GM12864 (cell line): Measurements from ENCODE around the gene PDE7B.
"Not testable (repeated sequence)": the region's sequence is repeated elsewhere in the genome, so short reads cannot be mapped to it uniquely, and the experiment has no call there.

Experiments used
- DNase-seq: peaks from one replicate; pipeline ENCODE4 v3.0.0-alpha.2; 2011; ENCODE audit warnings: low read depth
- H3K4me3 ChIP-seq: 2 replicates; pipeline ENCODE4 v1.5.1; 2011; ENCODE audit warnings: mild to moderate bottlenecking, low read depth, low read length, control low read depth
- TF ChIP-seq, protein P1 (sequence below): IDR thresholded peaks from 2 replicates; pipeline ENCODE4 v1.5.1; 2011; ENCODE audit warnings: low read depth, mild to moderate bottlenecking, moderate library complexity, low read length, control low read depth, inconsistent platforms; ENCODE audit errors: missing control alignments

The PDE7B gene

GRCh38 chr6:136127873-136128272 lies 276.4 kb downstream of the PDE7B start:
- TF ChIP-seq, protein P1, sequence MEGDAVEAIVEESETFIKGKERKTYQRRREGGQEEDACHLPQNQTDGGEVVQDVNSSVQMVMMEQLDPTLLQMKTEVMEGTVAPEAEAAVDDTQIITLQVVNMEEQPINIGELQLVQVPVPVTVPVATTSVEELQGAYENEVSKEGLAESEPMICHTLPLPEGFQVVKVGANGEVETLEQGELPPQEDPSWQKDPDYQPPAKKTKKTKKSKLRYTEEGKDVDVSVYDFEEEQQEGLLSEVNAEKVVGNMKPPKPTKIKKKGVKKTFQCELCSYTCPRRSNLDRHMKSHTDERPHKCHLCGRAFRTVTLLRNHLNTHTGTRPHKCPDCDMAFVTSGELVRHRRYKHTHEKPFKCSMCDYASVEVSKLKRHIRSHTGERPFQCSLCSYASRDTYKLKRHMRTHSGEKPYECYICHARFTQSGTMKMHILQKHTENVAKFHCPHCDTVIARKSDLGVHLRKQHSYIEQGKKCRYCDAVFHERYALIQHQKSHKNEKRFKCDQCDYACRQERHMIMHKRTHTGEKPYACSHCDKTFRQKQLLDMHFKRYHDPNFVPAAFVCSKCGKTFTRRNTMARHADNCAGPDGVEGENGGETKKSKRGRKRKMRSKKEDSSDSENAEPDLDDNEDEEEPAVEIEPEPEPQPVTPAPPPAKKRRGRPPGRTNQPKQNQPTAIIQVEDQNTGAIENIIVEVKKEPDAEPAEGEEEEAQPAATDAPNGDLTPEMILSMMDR, result no peak
- no peak for DNase-seq
- no peak overlapping the region for H3K4me3 ChIP-seq

- no peak for DNase-seq
- no peak overlapping the region for H3K4me3 ChIP-seq
- TF ChIP-seq, protein P1, result no peak
These were observed 277.9 kb downstream of the PDE7B start for GRCh38 chr6:136129365-136129764.

GRCh38 chr6:136134268-136134667 lies 282.8 kb downstream of the PDE7B start:
- DNase-seq, result no peak
- H3K4me3 ChIP-seq, result no peak overlapping the region
- TF ChIP-seq, protein P1, result no peak

- no peak for DNase-seq
- TF ChIP-seq, protein P1, result no peak
These were observed 283.2 kb downstream of the PDE7B start for GRCh38 chr6:136134751-136135150.

GRCh38 chr6:136136274-136136673 lies 284.8 kb downstream of the PDE7B start:
- TF ChIP-seq, protein P1, result no peak
- no peak overlapping the region for H3K4me3 ChIP-seq
- no peak for DNase-seq

More at GRCh38 chr6:136134751-136135150, 283.2 kb downstream of the PDE7B start:
- H3K4me3 ChIP-seq, result no peak overlapping the region

DNA sequence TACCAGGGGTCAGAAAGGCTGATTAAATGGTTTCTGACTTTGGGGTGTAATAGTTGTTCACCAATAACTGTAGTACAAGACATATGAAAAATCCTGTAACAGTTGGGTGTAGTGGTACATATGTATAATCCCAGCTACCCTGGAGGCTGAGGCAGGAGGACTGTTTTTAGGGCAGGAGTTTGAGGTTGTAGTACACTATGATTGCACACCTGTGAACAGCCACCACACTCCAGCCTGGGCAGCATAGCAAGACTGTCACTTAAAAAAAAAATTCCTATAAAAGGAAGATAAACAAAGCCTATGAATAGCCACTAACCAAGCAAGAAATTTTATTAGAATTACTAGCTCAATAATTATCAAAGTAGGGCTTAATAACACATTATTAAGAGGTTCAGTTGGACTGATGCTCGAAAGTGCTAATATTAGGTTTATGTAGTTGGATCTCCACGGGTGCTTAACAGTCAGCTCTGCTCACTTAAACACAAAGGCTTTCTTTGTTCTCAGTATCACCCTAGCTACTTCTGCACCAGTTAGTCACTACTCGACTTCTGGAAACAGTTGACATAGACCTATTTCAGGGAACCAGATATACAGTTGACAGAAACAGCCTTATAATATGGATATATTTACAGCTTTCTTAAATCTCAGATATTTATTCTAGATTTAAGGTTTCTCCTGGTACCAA lies 285.6 kb downstream of the PDE7B start:
- no peak overlapping the region for H3K4me3 ChIP-seq
- no peak for DNase-seq
- TF ChIP-seq, protein P1, result no peak

GRCh38 chr6:136137739-136138402 lies 286.4 kb downstream of the PDE7B start:
- no peak for DNase-seq
- no peak overlapping the region for H3K4me3 ChIP-seq
- TF ChIP-seq, protein P1, result no peak

- not testable (repeated sequence) for H3K4me3 ChIP-seq, DNase-seq
These were observed 287.6 kb downstream of the PDE7B start for GRCh38 chr6:136139111-136139510.
